ENCODE results near the gene CCNF.
"Not testable (repeated sequence)": the region's sequence is repeated elsewhere in the genome, so short reads cannot be mapped to it uniquely, and the experiment has no call there.

The CCNF gene

GRCh38 chr16:2472885-2473445, 43.7 kb downstream of the CCNF start:
- DNase-seq: no peak

DNA sequence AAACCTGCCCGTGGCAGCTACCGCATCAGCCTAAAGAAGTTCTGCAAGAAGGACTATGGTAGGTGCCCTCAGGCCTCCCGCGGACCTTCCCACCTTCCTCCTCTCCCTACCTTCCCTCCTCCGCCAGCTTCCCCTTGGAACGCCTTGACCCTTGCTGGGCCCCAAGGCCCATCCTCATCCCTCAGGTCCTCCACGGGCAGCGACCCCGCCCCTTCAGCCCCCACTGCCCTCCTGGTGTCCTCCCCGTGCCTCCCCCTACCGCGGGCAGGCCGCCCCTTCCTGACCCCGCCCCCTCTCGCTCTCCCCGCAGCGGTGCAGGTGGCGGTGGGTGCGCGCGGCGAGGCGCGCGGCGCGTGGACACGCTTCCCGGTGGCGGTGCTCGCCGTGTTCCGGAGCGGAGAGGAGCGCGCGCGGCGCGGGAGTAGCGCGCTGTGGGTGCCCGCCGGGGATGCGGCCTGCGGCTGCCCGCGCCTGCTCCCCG, 44.2 kb downstream of the CCNF start:
- no peak for DNase-seq

- no peak for DNase-seq
Observed at GRCh38 chr16:2473999-2474876, 45.0 kb downstream of the CCNF start.

GRCh38 chr16:2474877-2475412, 45.7 kb downstream of the CCNF start, which contains the start of gene TBC1D24:
TSS of gene TBC1D24 (plus strand) at chr16:2475127. CDS start at chr16:2496149, 21,022 bp downstream.
- DNase-seq: peak; percentile 77

GRCh38 chr16:2475413-2476344, 46.4 kb downstream of the CCNF start:
- DNase-seq: no peak

GRCh38 chr16:2476345-2476720, 47.1 kb downstream of the CCNF start:
- DNase-seq: no peak

GRCh38 chr16:2476741-2477140, 47.5 kb downstream of the CCNF start:
- DNase-seq: no peak

- DNase-seq: no peak
Observed at GRCh38 chr16:2477327-2477726, 48.1 kb downstream of the CCNF start.

DNA sequence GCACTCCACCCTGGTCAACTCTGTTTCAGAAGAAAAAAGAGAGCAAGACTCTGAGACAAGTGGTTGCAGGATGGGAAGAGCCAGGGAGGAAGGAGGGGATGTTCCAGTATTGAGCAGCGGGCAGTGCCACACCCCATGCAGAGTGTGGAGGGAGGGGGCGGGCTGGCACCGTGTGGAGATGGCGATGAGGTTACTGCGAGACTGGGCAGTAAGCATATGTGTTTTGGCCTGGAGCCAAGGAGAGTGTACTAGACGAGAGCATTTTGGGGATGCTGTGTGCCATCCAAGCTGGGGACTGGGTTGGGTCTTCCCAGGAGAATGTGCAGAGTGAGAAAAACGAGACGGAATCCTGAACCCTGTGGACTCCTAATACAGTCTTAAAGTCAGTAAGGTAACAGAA, 49.0 kb downstream of the CCNF start:
- peak; percentile 54 for DNase-seq

DNA sequence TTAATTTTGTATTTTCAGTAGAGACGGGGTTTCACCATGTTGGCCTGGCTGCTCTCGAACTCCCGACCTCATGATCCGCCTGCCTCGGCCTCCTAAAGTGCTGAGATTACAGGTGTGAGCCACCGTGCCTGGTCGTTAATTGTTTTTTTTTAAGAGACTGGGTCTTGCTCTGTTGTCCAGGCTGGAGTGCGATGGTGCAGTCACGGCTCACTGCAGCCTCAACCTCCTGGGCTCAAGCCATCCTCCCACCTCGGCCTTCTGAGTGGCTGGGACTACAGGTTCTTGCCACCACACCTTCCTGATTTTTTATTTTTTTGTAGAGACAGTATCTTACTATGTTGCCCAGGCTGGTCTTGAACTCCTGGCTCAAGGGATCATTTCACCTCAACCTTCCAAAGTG, 50.7 kb downstream of the CCNF start:
- not testable (repeated sequence) for DNase-seq

DNA sequence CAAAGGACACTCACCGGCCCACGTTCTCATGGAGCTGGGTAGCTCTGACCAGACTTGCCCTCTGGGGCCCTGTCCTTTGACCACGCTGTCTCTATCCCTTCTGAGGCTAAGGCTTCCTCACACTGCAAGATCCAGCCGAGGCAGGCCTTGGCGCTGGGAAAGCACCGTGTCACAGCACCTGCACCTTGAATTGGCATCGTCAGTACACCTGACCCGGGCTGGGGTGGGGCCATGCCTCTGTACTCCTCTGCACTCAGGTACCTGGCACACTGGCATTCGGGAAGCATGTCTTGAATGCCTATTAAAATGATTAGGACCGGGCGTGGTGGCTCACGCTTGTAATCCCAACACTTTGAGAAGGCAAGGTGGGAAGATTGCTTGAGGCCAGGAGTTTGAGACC, 51.7 kb downstream of the CCNF start:
- no peak for DNase-seq

- DNase-seq: no peak
Observed at GRCh38 chr16:2481676-2482075, 52.4 kb downstream of the CCNF start.

GRCh38 chr16:2482249-2482648, 53.0 kb downstream of the CCNF start:
- no peak for DNase-seq

DNA sequence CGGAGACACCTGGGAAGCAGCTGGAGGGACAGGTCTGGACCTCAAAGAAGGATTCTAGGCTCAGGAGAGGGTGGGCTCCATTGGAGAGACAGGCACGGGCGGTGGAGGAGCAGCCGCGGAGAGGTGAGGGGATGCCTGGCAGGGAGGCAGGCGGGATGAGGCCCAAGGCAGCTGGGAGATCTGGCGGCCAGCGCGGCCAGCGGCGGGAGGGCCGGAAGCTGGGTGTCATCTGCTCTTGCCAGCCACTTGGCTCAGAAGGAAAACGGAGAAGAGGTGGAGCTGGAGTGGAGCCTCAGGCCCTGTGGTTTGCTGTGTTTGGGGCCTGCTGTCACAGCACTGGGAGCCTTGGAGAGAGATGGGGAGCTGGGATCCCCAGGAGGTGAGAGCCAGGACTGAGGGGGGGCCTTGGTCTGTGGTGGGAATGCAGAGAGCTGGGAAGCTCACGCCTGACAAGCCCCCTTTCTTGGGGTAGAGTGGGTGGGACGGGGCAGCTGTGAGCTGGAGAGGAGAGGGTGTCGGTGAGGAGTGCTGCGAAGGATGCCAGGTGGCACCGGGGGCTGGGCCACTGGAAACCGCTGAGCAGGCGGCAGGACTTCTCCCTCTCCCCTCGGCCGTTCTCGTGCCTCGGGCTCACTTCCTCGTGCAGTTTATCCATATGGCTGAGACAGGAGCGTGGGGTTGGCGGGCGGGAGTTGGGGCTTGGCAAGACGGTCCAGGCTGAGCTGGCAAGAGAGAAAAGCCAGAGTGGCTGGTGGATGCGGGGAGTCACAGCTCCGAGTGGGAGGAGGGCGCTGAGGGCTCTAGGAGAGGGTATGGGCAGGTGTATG, 53.7 kb downstream of the CCNF start:
- peak; percentile 75 for DNase-seq

GRCh38 chr16:2483939-2484897, 55.0 kb downstream of the CCNF start:
- no peak for DNase-seq

GRCh38 chr16:2484898-2485508, 55.8 kb downstream of the CCNF start:
- DNase-seq: no peak

DNA sequence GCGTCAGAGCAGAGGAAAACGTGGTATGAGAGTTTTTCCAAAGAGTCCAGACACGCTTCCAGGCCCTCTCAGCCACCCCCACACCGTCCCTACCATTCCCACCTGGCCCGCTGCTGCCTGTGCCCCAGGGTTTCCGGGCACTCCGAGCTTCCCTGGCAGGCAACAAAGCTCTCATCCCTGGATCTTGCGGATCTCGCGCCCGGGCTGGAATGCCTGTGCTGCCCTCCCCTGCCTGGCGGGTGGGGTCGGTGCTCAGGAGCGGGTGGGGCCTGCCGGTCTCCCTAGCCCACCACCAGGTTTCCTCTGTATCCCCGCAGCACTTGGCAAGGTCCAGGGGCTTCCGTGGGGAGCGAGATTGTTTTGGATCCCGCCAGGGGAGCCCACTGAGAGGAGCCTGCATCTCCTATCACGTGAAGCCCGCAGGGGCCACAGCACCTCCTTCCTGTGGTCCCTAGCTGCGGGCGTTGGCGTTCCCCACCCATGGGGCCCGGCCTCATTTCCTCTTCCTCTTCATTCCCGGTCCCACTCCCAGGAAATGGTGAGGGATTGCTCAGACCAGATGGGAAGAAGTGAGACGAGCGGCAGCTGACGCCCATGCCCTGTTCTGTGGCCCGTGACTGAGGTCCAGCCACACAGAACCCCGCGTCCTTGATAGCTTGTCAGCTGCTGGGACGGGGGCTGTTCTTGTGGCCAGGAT, 56.7 kb downstream of the CCNF start:
- no peak for DNase-seq

DNA sequence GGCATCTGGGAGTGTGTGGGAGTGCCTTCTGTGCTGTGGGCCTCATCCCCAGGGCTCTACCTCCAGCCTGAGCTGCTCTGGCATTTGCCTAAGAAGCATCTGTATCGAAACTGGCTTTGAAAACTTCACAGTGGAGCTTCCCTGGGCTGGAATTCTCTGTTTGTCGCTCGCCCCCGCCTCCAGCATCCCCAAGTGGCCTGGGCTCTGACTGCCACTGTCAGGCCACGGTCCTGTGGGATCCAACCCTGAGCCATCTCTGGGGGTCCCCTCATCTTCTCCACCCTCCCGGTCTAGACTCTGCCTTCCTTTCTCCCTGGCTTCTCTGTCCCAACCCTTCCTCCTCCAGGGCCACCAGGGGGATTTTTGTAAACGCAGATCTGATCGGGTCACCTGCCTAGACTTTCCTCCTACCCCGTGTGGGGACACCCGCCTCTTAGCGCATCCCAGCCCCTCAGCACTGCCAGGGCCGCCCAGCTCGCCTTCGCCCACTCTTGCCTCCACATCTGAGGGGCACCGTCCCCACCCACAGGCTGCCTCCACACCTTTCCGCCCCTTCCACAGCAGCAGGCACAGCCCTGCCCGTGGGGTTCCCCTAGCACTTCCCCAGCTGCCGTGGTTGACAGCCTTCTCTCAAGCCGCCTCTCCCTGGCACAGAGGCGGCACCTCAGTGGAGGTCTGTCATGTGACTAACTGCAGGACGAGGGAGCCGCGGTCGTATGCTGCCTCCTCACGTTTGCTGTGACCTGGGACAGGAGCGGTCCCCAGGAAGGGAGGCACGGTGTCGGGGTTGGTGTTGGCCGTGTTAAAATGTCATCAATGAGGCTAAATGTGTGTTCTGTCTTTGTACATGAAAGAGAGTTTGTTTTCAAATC, 57.6 kb downstream of the CCNF start:
- DNase-seq: peak; percentile 53

- no peak for DNase-seq
Observed at GRCh38 chr16:2487517-2487842, 58.2 kb downstream of the CCNF start.

Measured in NCI-H1092 (cell line).